Panc1 (cell line): ENCODE data around the gene HOXA13. TPM values are rescaled to one million over a fixed set of nuclear protein-coding genes. Genes with fewer than 3 reads are reported as not detected.

ENCODE experiments used
- ATAC-seq: fragments of 200-7000 bp; cut with Tn5 transposase; 2 replicates; pipeline ENCODE4 v1.9.1; 2020; ENCODE audit warnings: mild to moderate bottlenecking, moderate library complexity
- BruUV-seq: library from RNA; stranded (reverse); fragments of 400-500 nt; replicated peaks from 2 replicates; lab custom pipeline; 2021; lab: Mats Ljungman, UMichigan
- CTCF ChIA-PET: fragments of 300-600 bp; sonication (Branson Sonifier 250); formaldehyde crosslinking; loops from one replicate; lab custom pipeline; 2022; ENCODE audit warnings: antibody characterized with exemption; lab: Charles Lee
- POLR2A ChIA-PET: fragments of 300-600 bp; sonication (Branson Sonifier 250); formaldehyde crosslinking; loops from one replicate; lab custom pipeline; 2022; ENCODE audit warnings: antibody characterized with exemption; lab: Charles Lee
- DNase-seq: peaks from one replicate; pipeline ENCODE4 v3.0.0-alpha.2; 2010; ENCODE audit warnings: low read depth, low spot score
- H3K27ac ChIP-seq: 2 replicates; pipeline ENCODE4 v1.5.1; 2011; ENCODE audit warnings: mild to moderate bottlenecking, low read length, inconsistent platforms
- H3K27me3 ChIP-seq: fragments of 200-500 bp; sonication (Bioruptor generic); 2 replicates; pipeline ENCODE4 v1.6.0; 2014; ENCODE audit warnings: low read length, inconsistent platforms; ENCODE audit not compliant: control insufficient read depth, insufficient read depth
- H3K36me3 ChIP-seq: fragments of 200-500 bp; sonication (Bioruptor generic); 2 replicates; pipeline ENCODE4 v1.5.1; 2014; ENCODE audit warnings: inconsistent platforms, mild to moderate bottlenecking, low read length, moderate library complexity; ENCODE audit not compliant: control insufficient read depth, insufficient read depth
- H3K4me1 ChIP-seq: 2 replicates; pipeline ENCODE4 v1.5.1; 2011; ENCODE audit warnings: inconsistent platforms, mild to moderate bottlenecking, low read length, moderate library complexity; ENCODE audit not compliant: control insufficient read depth, insufficient read depth
- H3K4me3 ChIP-seq, 2 experiments: 2 replicates each; pipeline ENCODE4 v1.5.1; 2011 to 2012; ENCODE audit warnings: low read depth in 2 of 2, low read length in 2 of 2, mild to moderate bottlenecking in 2 of 2, inconsistent platforms in 1 of 2, moderate library complexity in 1 of 2
- H3K9me3 ChIP-seq: fragments of 200-500 bp; sonication (Bioruptor generic); 2 replicates; pipeline ENCODE4 v1.5.1; 2014; ENCODE audit warnings: low read depth, mild to moderate bottlenecking, inconsistent platforms, low read length, moderate library complexity; ENCODE audit not compliant: control insufficient read depth, insufficient read depth
- POLR2AphosphoS5 ChIP-seq: IDR thresholded peaks from 2 replicates; pipeline ENCODE4 v1.6.1; 2012; ENCODE audit warnings: mild to moderate bottlenecking, low read depth, low read length, moderate library complexity
- REST ChIP-seq, 2 experiments: IDR thresholded peaks; 2 replicates each; pipeline ENCODE4 v1.6.1; 2011 to 2012; ENCODE audit warnings: low read depth in 2 of 2, control low read depth in 1 of 2, low read length in 1 of 2, mild to moderate bottlenecking in 1 of 2, moderate library complexity in 1 of 2; ENCODE audit not compliant: insufficient read depth in 1 of 2
- SIN3A ChIP-seq: IDR thresholded peaks from 2 replicates; pipeline ENCODE4 v1.6.1; 2012; ENCODE audit warnings: low read depth, mild to moderate bottlenecking, low read length, moderate library complexity, borderline replicate concordance; ENCODE audit not compliant: insufficient read depth
- TCF7L2 ChIP-seq: IDR thresholded peaks from 2 replicates; pipeline ENCODE4 v1.6.1; 2011; ENCODE audit warnings: mild to moderate bottlenecking, low read depth, low read length, inconsistent platforms
- in situ Hi-C: cut with HindIII; loops from 2 replicates; pipeline ENCODE4 v1.10.0; 2016; ENCODE audit warnings: low sequenced_read_pairs, low pct_unique_long_range_greater_than_20kb
- intact Hi-C: fragments of 100-400 bp; cut with micrococcal nuclease; formaldehyde crosslinking; loops from one replicate; pipeline ENCODE4 v1.10.0; 2022; ENCODE audit not compliant: unreplicated experiment
- total RNA-seq: library from RNA; stranded (reverse); gene quantifications from one replicate; pipeline ENCODE4 v1.2.1, GENCODE V29; 2021; ENCODE audit not compliant: unreplicated experiment
- TF ChIP-seq, protein P1 (sequence below): fragments of 450-650 bp; IDR thresholded peaks from 2 replicates; pipeline ENCODE4 v1.5.1; 2017; ENCODE audit warnings: mild to moderate bottlenecking

Gene HOXA13
- total RNA-seq, 1 experiment from 2014 or later: 1.2 TPM

GRCh38 chr7:27238979-27239386 lies 39.1 kb upstream of the HOXA13 start:
- no peak for ATAC-seq
- no peak overlapping the region for H3K4me3 ChIP-seq
- no peak overlapping the region for H3K27ac ChIP-seq
- POLR2A ChIA-PET: no interaction called here
- H3K4me1 ChIP-seq: peaks cover 7% of the 10 kb centered on the region; the same call in 1 of the 2 replicates
- BruUV-seq: no TSS peak
- in situ Hi-C loops: no loop called here
- no peak for DNase-seq
- no peaks in the 10 kb centered on the region for H3K9me3 ChIP-seq
- H3K27me3 ChIP-seq: peaks cover 20% of the 10 kb centered on the region
- H3K36me3 ChIP-seq: no peaks in the 10 kb centered on the region
- intact Hi-C loops: no loop called here
- CTCF ChIA-PET: no interaction called here
- TF ChIP-seq POLR2AphosphoS5 (no peak), SIN3A (no peak), REST (IDR thresholded peaks at IDR 0.05; ENCODE audit: insufficient read depth in 1 of 2, low read depth in 2 of 2, low read length in 1 of 2) (no peak), TCF7L2 (no peak)
- TF ChIP-seq, protein P1, sequence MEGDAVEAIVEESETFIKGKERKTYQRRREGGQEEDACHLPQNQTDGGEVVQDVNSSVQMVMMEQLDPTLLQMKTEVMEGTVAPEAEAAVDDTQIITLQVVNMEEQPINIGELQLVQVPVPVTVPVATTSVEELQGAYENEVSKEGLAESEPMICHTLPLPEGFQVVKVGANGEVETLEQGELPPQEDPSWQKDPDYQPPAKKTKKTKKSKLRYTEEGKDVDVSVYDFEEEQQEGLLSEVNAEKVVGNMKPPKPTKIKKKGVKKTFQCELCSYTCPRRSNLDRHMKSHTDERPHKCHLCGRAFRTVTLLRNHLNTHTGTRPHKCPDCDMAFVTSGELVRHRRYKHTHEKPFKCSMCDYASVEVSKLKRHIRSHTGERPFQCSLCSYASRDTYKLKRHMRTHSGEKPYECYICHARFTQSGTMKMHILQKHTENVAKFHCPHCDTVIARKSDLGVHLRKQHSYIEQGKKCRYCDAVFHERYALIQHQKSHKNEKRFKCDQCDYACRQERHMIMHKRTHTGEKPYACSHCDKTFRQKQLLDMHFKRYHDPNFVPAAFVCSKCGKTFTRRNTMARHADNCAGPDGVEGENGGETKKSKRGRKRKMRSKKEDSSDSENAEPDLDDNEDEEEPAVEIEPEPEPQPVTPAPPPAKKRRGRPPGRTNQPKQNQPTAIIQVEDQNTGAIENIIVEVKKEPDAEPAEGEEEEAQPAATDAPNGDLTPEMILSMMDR: no peak

DNA sequence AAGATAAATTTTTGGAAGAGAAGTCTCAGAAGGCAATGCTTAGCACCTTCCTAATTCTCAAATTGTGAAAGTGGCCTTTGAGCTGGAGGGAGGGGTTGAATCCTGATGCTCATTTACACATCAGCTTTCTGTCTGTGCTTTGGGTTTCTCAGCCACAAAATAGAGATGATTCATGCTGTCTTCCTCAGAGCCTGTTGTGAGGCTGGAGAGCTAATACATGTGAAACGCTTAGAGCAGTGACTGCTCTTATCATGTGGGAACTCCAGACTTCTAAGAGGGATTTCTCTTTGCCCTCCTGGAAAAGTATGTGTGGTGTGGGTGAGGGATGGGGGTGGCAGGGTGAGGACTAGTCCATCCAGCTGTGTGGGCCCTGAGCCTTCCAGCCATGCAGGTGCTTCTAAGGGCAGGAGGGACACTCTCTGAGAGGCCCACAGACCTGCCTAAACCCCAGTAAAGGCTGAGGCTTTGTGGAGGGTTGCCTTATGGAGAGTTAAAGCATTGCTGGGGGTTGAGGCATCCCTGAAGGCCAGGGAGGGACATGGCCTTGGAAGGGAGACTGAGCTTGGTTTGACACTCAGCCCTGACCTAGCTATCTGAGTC lies 37.9 kb upstream of the HOXA13 start:
- in situ Hi-C loops (no loop called here), intact Hi-C loops (no loop called here)
- ATAC-seq: no peak
- ChIA-PET POLR2A (no interaction called here), CTCF (interaction anchor here (0.6 kb wide), 2 partner anchors 336 to 855 kb away, joined by 3 read pairs; no protein-coding TSS in a partner anchor)
- peaks cover 16% of the 10 kb centered on the region for H3K27me3 ChIP-seq
- no peaks in the 10 kb centered on the region for H3K9me3 ChIP-seq
- no TSS peak for BruUV-seq
- no peaks in the 10 kb centered on the region for H3K36me3 ChIP-seq
- TF ChIP-seq TCF7L2 (no peak), POLR2AphosphoS5 (no peak), REST (IDR thresholded peaks at IDR 0.05; ENCODE audit: insufficient read depth in 1 of 2, low read depth in 2 of 2, low read length in 1 of 2) (no peak), SIN3A (no peak)
- TF ChIP-seq, protein P1: no peak
- H3K27ac ChIP-seq: no peak overlapping the region
- no peak for DNase-seq
- no peak overlapping the region for H3K4me3 ChIP-seq
- H3K4me1 ChIP-seq: 0 out of 2 replicates have a peak, but pooled peaks cover 7% of the 10 kb centered on the region
